RWPE2 (cell line): ENCODE measurements around the gene COG4.

ENCODE experiments used
- ATAC-seq: fragments of 200-7000 bp; cut with Tn5 transposase; 3 replicates; pipeline ENCODE4 v1.9.1; 2021; ENCODE audit warnings: low read depth
- DNase-seq: peaks from one replicate; pipeline ENCODE4 v3.0.0-alpha.2; 2020; ENCODE audit warnings: low spot score
- H3K27ac ChIP-seq: fragments of 450-650 bp; 2 replicates; pipeline ENCODE4 v1.5.1; 2017; ENCODE audit warnings: mild to moderate bottlenecking; ENCODE audit not compliant: poor library complexity, severe bottlenecking
- H3K27me3 ChIP-seq: fragments of 250-450 bp; sonication (Bioruptor Pico); 2 replicates; pipeline ENCODE4 v1.5.1; 2021; ENCODE audit warnings: mild to moderate bottlenecking, moderate library complexity; ENCODE audit not compliant: insufficient read depth, poor library complexity, severe bottlenecking
- H3K36me3 ChIP-seq: fragments of 250-450 bp; sonication (Bioruptor Pico); 2 replicates; pipeline ENCODE4 v1.5.1; 2020; ENCODE audit warnings: low read depth, mild to moderate bottlenecking, moderate library complexity
- H3K4me1 ChIP-seq: fragments of 250-450 bp; sonication (Bioruptor Pico); 2 replicates; pipeline ENCODE4 v1.5.1; 2021; ENCODE audit warnings: mild to moderate bottlenecking, moderate library complexity; ENCODE audit not compliant: insufficient read depth, poor library complexity, severe bottlenecking
- H3K4me3 ChIP-seq: fragments of 250-450 bp; sonication (Bioruptor Pico); 2 replicates; pipeline ENCODE4 v1.5.1; 2021; ENCODE audit warnings: mild to moderate bottlenecking, moderate library complexity; ENCODE audit not compliant: severe bottlenecking
- H3K9me3 ChIP-seq: fragments of 250-450 bp; sonication (Bioruptor Pico); 2 replicates; pipeline ENCODE4 v1.5.1; 2021; ENCODE audit warnings: mild to moderate bottlenecking, moderate library complexity; ENCODE audit not compliant: severe bottlenecking
- CTCF ChIP-seq: fragments of 450-650 bp; IDR thresholded peaks from one replicate; pipeline ENCODE4 v1.5.1; 2017; ENCODE audit warnings: mild to moderate bottlenecking, moderate library complexity; ENCODE audit not compliant: poor library complexity, severe bottlenecking

Gene COG4

GRCh38 chr16:70468776-70469525, 54.4 kb downstream of the COG4 start:
- Histone ChIP-seq H3K9me3 (no peaks in the 10 kb centered on the region), H3K27me3 (no peaks in the 10 kb centered on the region), H3K27ac (no peak overlapping the region), H3K4me1 (no peaks in the 10 kb centered on the region), H3K36me3 (peaks cover 3% of the 10 kb centered on the region; the same call in 1 of the 2 replicates), H3K4me3 (no peak overlapping the region)
- TF ChIP-seq CTCF = no peak
- ATAC-seq = no peak
- no peak for DNase-seq

GRCh38 chr16:70467608-70468007, 55.7 kb downstream of the COG4 start:
- Histone ChIP-seq H3K4me1 (no peaks in the 10 kb centered on the region), H3K9me3 (no peaks in the 10 kb centered on the region), H3K27me3 (no peaks in the 10 kb centered on the region), H3K4me3 (no peak overlapping the region), H3K27ac (no peak overlapping the region), H3K36me3 (peaks cover 3% of the 10 kb centered on the region; the same call in 1 of the 2 replicates)
- no peak for ATAC-seq
- no peak for DNase-seq
- TF ChIP-seq CTCF = no peak

GRCh38 chr16:70467113-70467512, 56.2 kb downstream of the COG4 start:
- ATAC-seq = no peak
- no peak for DNase-seq
- peak; percentile 26 for TF ChIP-seq CTCF

GRCh38 chr16:70466805-70467076, 56.6 kb downstream of the COG4 start:
- H3K27ac ChIP-seq = no peak overlapping the region
- no peak overlapping the region for H3K4me3 ChIP-seq
- H3K9me3 ChIP-seq = no peaks in the 10 kb centered on the region
- no peaks in the 10 kb centered on the region for H3K27me3 ChIP-seq
- TF ChIP-seq CTCF = no peak
- peaks cover 3% of the 10 kb centered on the region; the same call in 1 of the 2 replicates for H3K36me3 ChIP-seq
- no peaks in the 10 kb centered on the region for H3K4me1 ChIP-seq
- no peak for DNase-seq
- no peak for ATAC-seq

More at GRCh38 chr16:70467113-70467512, 56.2 kb downstream of the COG4 start:
- Histone ChIP-seq H3K36me3 (peaks cover 3% of the 10 kb centered on the region; the same call in 1 of the 2 replicates), H3K4me3 (no peak overlapping the region), H3K27ac (no peak overlapping the region), H3K27me3 (no peaks in the 10 kb centered on the region), H3K9me3 (no peaks in the 10 kb centered on the region), H3K4me1 (no peaks in the 10 kb centered on the region)
